ENCODE results near the gene THOC7.

THOC7 gene

DNA sequence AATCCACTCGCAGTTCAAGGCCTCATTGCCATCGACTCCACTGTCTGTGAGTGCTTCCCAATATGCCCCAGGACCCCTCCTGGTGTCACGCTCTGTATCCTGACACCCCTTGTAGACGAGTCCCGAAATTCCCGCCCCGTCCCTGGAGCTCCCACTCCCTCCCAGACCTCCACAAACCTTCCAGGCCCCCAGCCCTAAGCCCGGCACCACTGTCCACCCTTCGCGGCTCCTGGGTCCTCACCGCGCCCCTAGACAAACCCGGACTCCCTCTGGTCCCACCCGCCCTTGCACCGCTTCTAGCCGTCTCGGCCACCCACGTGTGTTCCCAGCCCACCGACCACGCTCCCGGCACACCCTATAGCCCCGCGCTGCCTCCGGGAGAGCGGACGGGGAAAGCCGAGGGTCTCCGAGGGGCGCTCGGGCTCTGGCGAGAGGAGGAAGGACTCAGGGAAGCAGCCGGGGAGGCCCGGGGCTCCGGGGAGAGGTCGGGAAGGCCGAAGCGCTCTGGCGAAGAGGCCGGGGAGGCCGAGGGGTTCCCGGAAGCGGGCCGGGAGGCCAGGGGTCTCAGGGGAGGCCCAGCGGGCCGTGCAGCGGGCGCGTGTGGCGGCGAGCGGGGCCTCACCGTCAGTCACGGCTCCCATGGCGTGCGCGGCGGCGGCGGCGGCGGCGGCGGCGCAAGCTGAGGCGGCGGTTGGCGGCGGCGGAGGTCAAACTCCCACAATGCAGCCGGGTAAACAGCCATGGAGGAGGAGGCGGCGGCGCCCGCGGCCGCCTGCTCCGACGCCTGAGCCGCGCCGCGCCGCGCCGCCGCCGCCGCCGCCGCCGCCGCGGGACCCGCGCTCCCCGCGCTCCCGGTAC is at the start of gene THOC7, which contains the start of gene ATXN7:
Gene THOC7, minus strand, starts transcription at position 656 of the 858 bp plus-strand sequence. Its CDS starts 15 bp downstream, at position 641.
Gene ATXN7, plus strand, starts transcription at position 718 of the 858 bp plus-strand sequence. CDS start 48,732 bp downstream, outside the sequence.
- TF ChIP-seq ZNF274 (IDR thresholded peaks at IDR 0.05; ENCODE audit: low read depth, low read length), result no peak
- peak within 1 kb of the TSS; percentile 99 for H3K4me3 ChIP-seq (ENCODE audit: low read length)

DNA sequence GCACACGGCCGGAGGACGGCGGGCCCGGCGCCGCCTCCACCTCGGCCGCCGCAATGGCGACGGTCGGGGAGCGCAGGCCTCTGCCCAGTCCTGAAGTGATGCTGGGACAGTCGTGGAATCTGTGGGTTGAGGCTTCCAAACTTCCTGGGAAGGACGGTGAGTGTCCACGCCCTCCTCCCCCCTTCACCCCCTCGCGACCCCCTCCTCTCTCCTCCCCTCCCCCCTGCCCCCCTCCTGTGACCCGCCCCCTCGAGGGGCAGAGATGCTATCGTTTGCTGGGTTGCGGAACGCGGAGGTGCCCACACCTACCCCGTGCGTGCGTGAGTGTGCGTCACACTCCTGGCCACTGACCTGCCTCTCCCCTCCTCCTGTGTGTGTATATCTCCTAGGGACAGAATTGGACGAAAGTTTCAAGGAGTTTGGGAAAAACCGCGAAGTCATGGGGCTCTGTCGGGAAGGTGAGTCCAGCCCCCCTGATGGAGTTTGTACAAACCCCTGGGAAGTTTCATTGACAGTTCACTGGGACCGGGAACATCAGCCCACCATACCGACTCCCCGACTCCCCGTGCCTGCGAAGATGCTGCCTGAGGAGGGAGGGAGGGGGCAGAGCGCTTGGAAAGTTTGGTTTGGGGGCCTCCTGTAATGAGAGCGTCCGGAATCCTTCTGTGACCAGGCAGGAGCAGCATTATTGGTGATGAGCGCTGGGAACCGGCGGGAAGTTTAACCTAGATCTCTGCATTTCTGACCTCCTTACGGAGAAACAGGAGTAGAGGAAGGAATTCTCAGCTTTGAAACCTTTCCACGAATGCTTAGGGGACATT is 49.4 kb upstream of the THOC7 start:
- TF ChIP-seq ZNF274 (IDR thresholded peaks at IDR 0.05; ENCODE audit: low read depth, low read length), result no peak
- H3K4me3 ChIP-seq (ENCODE audit: low read length), result peak overlapping the region; percentile 68

GRCh38 chr3:63911873-63912767 is 48.5 kb upstream of the THOC7 start, which contains the start of gene SCAANT1:
SCAANT1 (minus strand) TSS chr3:63912383.
- H3K4me3 ChIP-seq (ENCODE audit: low read length), result peak within 1 kb of the TSS; percentile 68
- no peak for TF ChIP-seq ZNF274 (IDR thresholded peaks at IDR 0.05; ENCODE audit: low read depth, low read length)

GRCh38 chr3:63911509-63911872 is 47.9 kb upstream of the THOC7 start:
- no peak for TF ChIP-seq ZNF274 (IDR thresholded peaks at IDR 0.05; ENCODE audit: low read depth, low read length)
- peak overlapping the region; percentile 68 for H3K4me3 ChIP-seq (ENCODE audit: low read length)

GRCh38 chr3:63910891-63911290 is 47.3 kb upstream of the THOC7 start:
- H3K4me3 ChIP-seq (ENCODE audit: low read length), result peak overlapping the region; percentile 68; the same call in 1 of the 2 replicates
- no peak for TF ChIP-seq ZNF274 (IDR thresholded peaks at IDR 0.05; ENCODE audit: low read depth, low read length)

- no peak for TF ChIP-seq ZNF274 (IDR thresholded peaks at IDR 0.05; ENCODE audit: low read depth, low read length)
- H3K4me3 ChIP-seq (ENCODE audit: low read length), result no peak overlapping the region
Observed at GRCh38 chr3:63910001-63910400, 46.4 kb upstream of the THOC7 start.

DNA sequence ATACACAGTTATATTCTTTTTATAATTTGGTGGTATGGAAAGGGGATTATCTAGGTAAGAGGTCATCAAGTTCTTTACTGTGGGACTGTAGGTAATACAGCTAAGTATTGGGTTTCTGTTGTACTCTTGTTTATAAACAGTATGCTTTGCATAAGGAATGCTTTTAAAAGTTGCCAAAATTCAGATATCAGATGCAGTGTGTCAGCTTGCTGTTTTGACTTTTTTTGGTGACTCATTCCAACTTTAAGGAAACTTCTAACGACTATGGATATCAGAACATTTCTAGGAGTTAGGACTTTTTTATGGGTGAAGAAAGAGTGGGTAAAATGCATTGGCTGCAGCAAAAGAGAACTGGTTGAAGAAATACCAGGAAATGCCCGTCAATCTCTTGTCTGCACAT is 45.8 kb upstream of the THOC7 start:
- TF ChIP-seq ZNF274 (IDR thresholded peaks at IDR 0.05; ENCODE audit: low read depth, low read length), result no peak

DNA sequence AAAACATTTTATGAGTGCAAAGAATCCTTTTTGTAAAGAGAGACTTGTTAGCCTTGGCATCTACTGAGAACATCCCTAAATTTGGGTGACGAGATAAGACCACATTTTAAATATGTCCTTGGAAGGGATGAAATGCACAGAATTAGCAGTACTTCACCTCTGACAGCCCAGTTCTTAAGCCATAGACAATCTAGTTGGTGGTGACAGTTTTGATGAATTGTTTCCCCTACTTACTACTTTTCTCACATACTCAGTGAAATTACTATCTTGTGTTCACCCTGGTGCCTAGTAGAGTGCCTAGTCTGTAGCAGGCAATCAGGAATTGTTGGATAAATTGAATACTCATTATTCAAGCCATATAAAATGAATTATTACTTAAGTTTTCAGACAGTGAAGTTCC is 45.2 kb upstream of the THOC7 start:
- H3K4me3 ChIP-seq (ENCODE audit: low read length), result no peak overlapping the region
- no peak for TF ChIP-seq ZNF274 (IDR thresholded peaks at IDR 0.05; ENCODE audit: low read depth, low read length)

More for the DNA sequence above, 45.8 kb upstream of the THOC7 start:
- H3K4me3 ChIP-seq (ENCODE audit: low read length), result no peak overlapping the region

- H3K4me3 ChIP-seq (ENCODE audit: low read length), result no peak overlapping the region
Observed at GRCh38 chr3:63908081-63908736, 44.6 kb upstream of the THOC7 start.

GRCh38 chr3:63905731-63906620 is 42.4 kb upstream of the THOC7 start:
- TF ChIP-seq ZNF274 (IDR thresholded peaks at IDR 0.05; ENCODE audit: low read depth, low read length), result no peak
- no peak overlapping the region for H3K4me3 ChIP-seq (ENCODE audit: low read length)

More at GRCh38 chr3:63908081-63908736, 44.6 kb upstream of the THOC7 start:
- TF ChIP-seq ZNF274 (IDR thresholded peaks at IDR 0.05; ENCODE audit: low read depth, low read length), result no peak

DNA sequence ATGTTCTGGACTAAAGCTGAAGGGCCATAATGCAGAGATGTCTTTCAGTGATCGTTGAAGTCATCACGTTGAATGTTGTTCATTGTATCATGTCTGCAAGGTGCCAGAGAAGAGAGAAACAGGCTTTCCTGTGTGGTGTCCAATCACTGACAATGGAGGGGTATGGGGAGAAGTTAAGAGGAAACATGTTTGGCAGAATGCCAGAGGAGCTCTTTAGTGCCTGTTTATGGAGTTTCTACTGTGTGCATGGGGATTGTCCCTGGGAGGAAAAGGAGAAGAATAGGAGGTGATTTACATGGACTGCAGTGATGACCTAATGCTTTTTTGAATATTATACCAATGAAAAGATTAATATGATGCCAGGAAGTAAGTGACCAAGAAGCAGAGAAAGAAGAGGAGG is 36.9 kb upstream of the THOC7 start:
- H3K4me3 ChIP-seq (ENCODE audit: low read length), result no peak overlapping the region
- no peak for TF ChIP-seq ZNF274 (IDR thresholded peaks at IDR 0.05; ENCODE audit: low read depth, low read length)

DNA sequence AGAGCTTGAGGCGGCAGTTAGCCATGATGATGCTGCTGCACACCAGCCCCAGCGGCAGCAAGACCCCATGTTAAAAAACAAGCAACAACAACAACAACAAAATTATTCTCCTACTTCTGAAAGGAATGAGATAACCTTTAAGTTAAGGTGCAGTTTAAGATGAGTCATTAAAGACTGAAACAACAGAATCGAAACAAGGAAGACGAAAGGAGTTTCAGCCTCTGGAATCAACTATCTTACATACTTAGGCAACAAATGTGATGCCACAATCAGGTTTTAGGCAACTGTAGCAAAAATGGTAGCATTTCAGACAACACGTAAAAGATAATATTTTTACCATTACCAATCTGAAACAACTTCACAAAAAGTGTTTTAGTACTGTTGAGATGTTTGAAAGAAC is 36.4 kb upstream of the THOC7 start:
- no peak overlapping the region for H3K4me3 ChIP-seq (ENCODE audit: low read length)
- TF ChIP-seq ZNF274 (IDR thresholded peaks at IDR 0.05; ENCODE audit: low read depth, low read length), result no peak

Data from GM08714 (cell line).